Heart left ventricle (tissue), 16 donors: Measurements from ENCODE around the gene SUMO3. TPM values are rescaled to one million over a fixed set of nuclear protein-coding genes. Genes with fewer than 3 reads are reported as not detected.
A peak's percentile ranks its signal among the peaks of the same experiment; 100 is the strongest.

Experiments
- ATAC-seq, 4 donors: fragments of 200-7000 bp; cut with Tn5 transposase; one replicate each; pipeline ENCODE4 v1.9.1; 2020 to 2022; ENCODE audit warnings: moderate library complexity in 4 of 4, mild to moderate bottlenecking in 3 of 4, moderate number of reproducible peaks in 1 of 4
- DNase-seq, 5 donors: peaks; one replicate each; pipeline ENCODE4 v3.0.0-alpha.2; 2020
- H3K27ac ChIP-seq, 12 donors: fragments of 200-600 bp; sonication (generic) in 4 of 12; one replicate each; pipeline versions ENCODE4 v1.5.0 to v1.8.0; 2016 to 2022; ENCODE audit warnings: mild to moderate bottlenecking in 2 of 12
- H3K27me3 ChIP-seq, 9 donors: fragments of 200-600 bp; sonication (generic) in 2 of 9; one replicate each; pipeline versions ENCODE4 v1.5.1 to v1.8.0; 2016 to 2022; ENCODE audit warnings: mild to moderate bottlenecking in 3 of 9
- H3K36me3 ChIP-seq, 9 donors: fragments of 200-600 bp; sonication (generic) in 2 of 9; one replicate each; pipeline versions ENCODE4 v1.5.0 to v1.8.0; 2018 to 2022; ENCODE audit warnings: mild to moderate bottlenecking in 2 of 9
- H3K4me1 ChIP-seq, 12 donors: fragments of 200-600 bp; sonication (generic) in 4 of 12; one replicate each; pipeline versions ENCODE4 v1.5.0 to v1.8.0; 2016 to 2022; ENCODE audit warnings: mild to moderate bottlenecking in 3 of 12
- H3K4me3 ChIP-seq, 12 donors: fragments of 200-600 bp; sonication (generic) in 4 of 12; one replicate each; pipeline versions ENCODE4 v1.5.0 to v1.8.0; 2017 to 2022; ENCODE audit warnings: mild to moderate bottlenecking in 9 of 12, moderate library complexity in 4 of 12
- H3K9me3 ChIP-seq, 12 donors: fragments of 200-600 bp; sonication (generic) in 4 of 12; one replicate each; pipeline versions ENCODE4 v1.5.0 to v1.8.0; 2016 to 2022; ENCODE audit warnings: mild to moderate bottlenecking in 1 of 12
- POLR2A ChIP-seq, 2 donors: fragments of 450-650 bp; IDR thresholded peaks; one replicate each; pipeline ENCODE4 v1.6.1; 2017; ENCODE audit warnings: antibody characterized with exemption in 2 of 2, mild to moderate bottlenecking in 2 of 2, moderate library complexity in 2 of 2
- WGBS, 4 donors: extraction: QIAGEN DNeasy Blood & Tissue Kit in 2 of 4; methylation state at CpG; one replicate each; pipeline versions ENCODE4 v1.1.5 to v1.1.7; 2013 to 2018; 5-methylcytosine and 5-hydroxymethylcytosine counted together
- intact Hi-C, 10 donors: fragments of 100-400 bp; cut with DNase I; formaldehyde crosslinking; loops; one replicate each; pipeline versions ENCODE4 v1.11.1 to v1.14.2; 2022
- polyA plus RNA-seq, 2 donors: library from polyadenylated mRNA; stranded (reverse); fragments of 200-250 nt; gene quantifications; one replicate each; pipeline ENCODE4 v1.2.3, GENCODE V29; 2013
- total RNA-seq, 9 donors: library from RNA; depleted of rRNA in 2 of 9; stranded (reverse); fragments of >200 nt in 2 of 9; fragmentation: NEBNext Ultra II Directional in 3 of 9; extraction: Animal tissue kit (Norgen Biotek cat#: 25700) in 3 of 9; gene quantifications; one replicate each; pipeline versions ENCODE4 v1.1.0 to v1.2.4, GENCODE V29; 2016 to 2023
- TF ChIP-seq, protein P1 (sequence below), 12 donors: fragments of 200-600 bp; sonication (generic) in 4 of 12; IDR thresholded peaks; one replicate each; pipeline versions ENCODE4 v1.5.0 to v1.8.0; 2018 to 2022; ENCODE audit warnings: antibody characterized with exemption in 12 of 12, mild to moderate bottlenecking in 5 of 12
- donor health status: ischemic (EF 13 %, LVEDD 7.1; RV severe dilation, severe dysfunction).
- donor health status: healthy with polysubstance abuse.
- donor health status: DM: no; HTN: yes; CAD: no.
- donor health status: DM: no; HTN: no; CAD: no.
- donor health status: ischemic (EF 25% LVEDD 6.9; RV normal size, moderate dysfunction).
- donor health status: ischemic (EF 25% LVEDD 5.7; RV mildly dilated, moderate dysfunction).
- donor health status: healthy.
- donor health status: DM: yes; HTN: yes; CAD: no.
- donor health status: ischemic (EF 35%, LVEDD 5.7; RV mildly dilated, moderate dysfunction).
- donor health status: nonischemic (EF 11% LVEDD 7.7; RV severe dilation, severe dysfunction).
- donor health status: DM: yes; HTN: yes; CAD: no.
- donor health status: PGD.
- donor health status: ischemic (EF 29% LVEDD 5.4; RV normal size, mild dysfunction).
- donor health status: nonischemic (EF 23%, LVEDD 6.1; RV moderate dilation, normal function).

Gene SUMO3
- total and polyA plus RNA-seq, 11 donors: 22.0 to 108 (median 78.1) TPM

DNA sequence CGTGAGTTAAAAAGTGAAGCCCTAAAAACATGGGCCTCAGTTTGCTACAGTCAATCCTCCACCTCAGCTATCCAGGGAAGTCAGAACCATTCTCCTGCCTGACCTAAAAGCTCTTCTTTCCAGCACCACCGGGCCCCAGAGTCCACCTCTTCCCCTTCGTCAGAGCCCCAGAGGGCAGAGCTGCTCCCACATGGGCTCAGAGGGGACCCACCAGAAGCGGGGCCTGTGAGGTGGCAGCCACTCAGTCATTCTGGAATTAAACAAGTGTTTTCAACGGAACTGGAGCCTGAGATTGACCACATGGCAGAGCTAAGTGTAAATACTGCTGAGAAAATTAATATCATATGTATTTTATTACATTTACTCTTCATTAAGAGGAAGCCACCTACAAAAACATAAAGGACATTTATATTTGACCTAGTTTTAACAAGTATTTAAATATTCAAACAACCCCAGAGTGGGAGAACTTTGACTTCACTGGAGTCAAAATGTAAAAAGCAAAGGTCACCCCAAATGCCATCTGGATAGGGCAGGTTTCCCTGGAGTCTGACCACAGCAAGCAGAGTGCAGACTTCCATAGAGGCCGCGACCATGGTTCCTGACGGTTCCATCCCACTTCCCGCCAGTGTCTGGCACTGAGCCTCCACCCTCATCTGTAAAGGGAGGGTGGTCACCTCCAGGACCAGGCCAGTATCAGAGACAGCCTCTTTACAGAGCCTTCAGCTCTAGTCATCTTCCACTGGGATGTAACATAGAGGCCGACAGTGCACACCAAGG lies 1.8 kb downstream of the SUMO3 start:
- Histone ChIP-seq H3K4me3 (no peak overlapping the region), H3K27ac (peak overlapping the region in 2 of 12 donors; percentile 9 to 10), H3K27me3 (no peaks in the 10 kb centered on the region), H3K36me3 (peaks cover 0 to 32% (median 23%) of the 10 kb centered on the region in 9 donors), H3K9me3 (peaks cover 0 to 21% (median 0%) of the 10 kb centered on the region in 12 donors), H3K4me1 (peaks cover 0 to 39% (median 24%) of the 10 kb centered on the region in 12 donors)
- ATAC-seq (no peak), DNase-seq (peak in 1 of 5 donors; percentile 51)
- intact Hi-C loops: loop anchor here in 8 of 10 donors (2.0 to 10.0 kb wide), 6 partner anchors 36 to 319 kb away; partner anchors contain the start of gene PTTG1IP (in 4 of the 8)
- no peak for TF ChIP-seq POLR2A (IDR thresholded peaks at IDR 0.05)
- TF ChIP-seq, protein P1, sequence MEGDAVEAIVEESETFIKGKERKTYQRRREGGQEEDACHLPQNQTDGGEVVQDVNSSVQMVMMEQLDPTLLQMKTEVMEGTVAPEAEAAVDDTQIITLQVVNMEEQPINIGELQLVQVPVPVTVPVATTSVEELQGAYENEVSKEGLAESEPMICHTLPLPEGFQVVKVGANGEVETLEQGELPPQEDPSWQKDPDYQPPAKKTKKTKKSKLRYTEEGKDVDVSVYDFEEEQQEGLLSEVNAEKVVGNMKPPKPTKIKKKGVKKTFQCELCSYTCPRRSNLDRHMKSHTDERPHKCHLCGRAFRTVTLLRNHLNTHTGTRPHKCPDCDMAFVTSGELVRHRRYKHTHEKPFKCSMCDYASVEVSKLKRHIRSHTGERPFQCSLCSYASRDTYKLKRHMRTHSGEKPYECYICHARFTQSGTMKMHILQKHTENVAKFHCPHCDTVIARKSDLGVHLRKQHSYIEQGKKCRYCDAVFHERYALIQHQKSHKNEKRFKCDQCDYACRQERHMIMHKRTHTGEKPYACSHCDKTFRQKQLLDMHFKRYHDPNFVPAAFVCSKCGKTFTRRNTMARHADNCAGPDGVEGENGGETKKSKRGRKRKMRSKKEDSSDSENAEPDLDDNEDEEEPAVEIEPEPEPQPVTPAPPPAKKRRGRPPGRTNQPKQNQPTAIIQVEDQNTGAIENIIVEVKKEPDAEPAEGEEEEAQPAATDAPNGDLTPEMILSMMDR (IDR thresholded peaks at IDR 0.05): no peak
- 54 to 62% (median 57%) methylated on average over 10 of the region's 10 CpGs for WGBS, 4 donors

DNA sequence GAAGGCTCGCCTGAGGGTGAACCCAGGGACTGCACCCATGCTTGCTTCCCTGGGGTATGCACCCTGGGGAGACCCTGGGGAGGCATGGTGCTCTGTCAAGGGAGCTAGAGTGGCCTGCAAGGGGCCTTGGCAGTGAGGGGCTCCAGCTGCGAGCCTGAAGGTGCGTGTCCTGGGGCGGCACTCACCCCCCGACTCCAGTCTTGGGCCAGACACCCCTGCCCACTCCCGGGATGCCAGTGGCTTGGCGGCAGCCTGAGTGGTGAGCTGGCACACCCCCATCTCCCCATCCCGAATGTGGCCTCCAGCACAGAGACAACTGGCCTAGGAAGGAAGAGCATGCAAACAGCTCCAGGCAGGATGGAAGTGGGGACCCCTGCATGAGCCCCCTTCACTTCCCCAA lies 2.6 kb downstream of the SUMO3 start:
- TF ChIP-seq, protein P1 (IDR thresholded peaks at IDR 0.05): no peak
- H3K4me1 ChIP-seq: peaks cover 0 to 39% (median 24%) of the 10 kb centered on the region in 12 donors
- H3K27me3 ChIP-seq: no peaks in the 10 kb centered on the region
- H3K36me3 ChIP-seq: peaks cover 0 to 37% (median 26%) of the 10 kb centered on the region in 9 donors
- H3K4me3 ChIP-seq: no peak overlapping the region
- intact Hi-C loops: loop anchor here in 8 of 10 donors (5.0 to 10.0 kb wide), 5 partner anchors 37 to 320 kb away; partner anchors contain the start of gene PTTG1IP (in 4 of the 8)
- H3K27ac ChIP-seq: peak overlapping the region in 1 of 12 donors; percentile 37
- 89 to 100% (median 92%) methylated on average over 1 to 8 of the region's 8 CpGs for WGBS, 4 donors
- peaks cover 0 to 14% (median 0%) of the 10 kb centered on the region in 12 donors for H3K9me3 ChIP-seq
- no peak for ATAC-seq
- no peak for DNase-seq

DNA sequence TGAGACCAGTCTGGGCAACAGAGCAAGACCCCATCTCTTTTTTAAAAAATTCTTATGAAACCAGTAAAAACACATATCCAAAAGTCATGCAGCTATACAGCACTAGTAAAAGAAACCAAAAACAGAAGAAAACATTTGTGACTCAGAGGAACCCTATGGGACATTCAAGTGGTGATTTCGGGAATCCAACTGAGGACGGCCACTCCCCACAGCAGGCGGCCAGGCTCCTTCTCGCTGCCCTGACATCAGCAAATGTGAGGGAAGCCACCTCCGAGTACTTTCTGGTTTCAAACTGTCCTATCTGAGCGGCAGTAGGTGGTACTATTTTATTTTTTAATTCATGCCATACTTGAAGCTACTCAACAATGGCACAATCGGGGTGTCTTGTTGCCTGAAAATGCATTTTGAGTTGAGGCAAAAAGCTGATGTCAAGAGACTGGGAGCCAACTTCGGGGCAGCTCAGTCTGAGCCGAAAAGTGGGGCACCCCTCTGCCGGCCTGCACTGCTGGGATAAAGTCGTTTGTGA lies 3.3 kb downstream of the SUMO3 start:
- peaks cover 0 to 39% (median 24%) of the 10 kb centered on the region in 12 donors for H3K4me1 ChIP-seq
- intact Hi-C loops: loop anchor here in 9 of 10 donors (5.0 to 10.0 kb wide), 6 partner anchors 33 to 320 kb away; partner anchors contain the start of gene PTTG1IP (in 4 of the 9)
- 64 to 84% (median 75%) methylated on average over 11 of the region's 11 CpGs for WGBS, 4 donors

More for the DNA sequence above, 3.3 kb downstream of the SUMO3 start:
- DNase-seq (no peak), ATAC-seq (no peak)
- peaks cover 0 to 44% (median 32%) of the 10 kb centered on the region in 9 donors for H3K36me3 ChIP-seq
- H3K4me3 ChIP-seq: peak overlapping the region in 1 of 12 donors; percentile 6
- peaks cover 0 to 7% (median 0%) of the 10 kb centered on the region in 12 donors for H3K9me3 ChIP-seq
- no peak for TF ChIP-seq POLR2A (IDR thresholded peaks at IDR 0.05)
- TF ChIP-seq, protein P1 (IDR thresholded peaks at IDR 0.05): no peak
- H3K27me3 ChIP-seq: no peaks in the 10 kb centered on the region
- peak overlapping the region in 1 of 12 donors; percentile 37 for H3K27ac ChIP-seq
